NT2/D1 (cell line): ENCODE data around the gene SOAT1.
"Not testable (repeated sequence)": the region's sequence is repeated elsewhere in the genome, so short reads cannot be mapped to it uniquely, and the experiment has no call there.

ENCODE experiments used
- DNase-seq: peaks from one replicate; pipeline ENCODE4 v3.0.0-alpha.2; 2011; ENCODE audit warnings: low read depth, low spot score
- H3K27me3 ChIP-seq: 2 replicates; pipeline ENCODE4 v1.6.0; 2011; ENCODE audit warnings: mild to moderate bottlenecking; ENCODE audit not compliant: insufficient read length, insufficient read depth
- H3K36me3 ChIP-seq: 2 replicates; pipeline ENCODE4 v1.6.1; 2011; ENCODE audit warnings: mild to moderate bottlenecking, low read length, mixed read lengths; ENCODE audit not compliant: insufficient read depth, insufficient read length
- H3K4me1 ChIP-seq: 2 replicates; pipeline ENCODE4 v1.5.1; 2011; ENCODE audit not compliant: insufficient read depth, insufficient read length
- H3K4me3 ChIP-seq: 2 replicates; pipeline ENCODE4 v1.5.1; 2011; ENCODE audit warnings: low read depth; ENCODE audit not compliant: insufficient read length
- H3K9ac ChIP-seq: 2 replicates; pipeline ENCODE4 v1.6.0; 2011; ENCODE audit warnings: low read depth; ENCODE audit not compliant: insufficient read length
- H3K9me3 ChIP-seq: 2 replicates; pipeline ENCODE4 v1.5.1; 2011; ENCODE audit warnings: mild to moderate bottlenecking, low read length; ENCODE audit not compliant: insufficient read depth
- SUZ12 ChIP-seq: IDR thresholded peaks from 2 replicates; pipeline ENCODE4 v1.6.1; 2011; ENCODE audit not compliant: insufficient read length, insufficient read depth; ENCODE audit errors: extremely low read depth
- YY1 ChIP-seq: IDR thresholded peaks from 2 replicates; pipeline ENCODE4 v1.6.1; 2011; ENCODE audit not compliant: insufficient read length, insufficient read depth
- ZNF274 ChIP-seq: IDR thresholded peaks from 2 replicates; pipeline ENCODE4 v1.6.1; 2011; ENCODE audit warnings: mild to moderate bottlenecking, low read depth, low read length

SOAT1 gene

DNA sequence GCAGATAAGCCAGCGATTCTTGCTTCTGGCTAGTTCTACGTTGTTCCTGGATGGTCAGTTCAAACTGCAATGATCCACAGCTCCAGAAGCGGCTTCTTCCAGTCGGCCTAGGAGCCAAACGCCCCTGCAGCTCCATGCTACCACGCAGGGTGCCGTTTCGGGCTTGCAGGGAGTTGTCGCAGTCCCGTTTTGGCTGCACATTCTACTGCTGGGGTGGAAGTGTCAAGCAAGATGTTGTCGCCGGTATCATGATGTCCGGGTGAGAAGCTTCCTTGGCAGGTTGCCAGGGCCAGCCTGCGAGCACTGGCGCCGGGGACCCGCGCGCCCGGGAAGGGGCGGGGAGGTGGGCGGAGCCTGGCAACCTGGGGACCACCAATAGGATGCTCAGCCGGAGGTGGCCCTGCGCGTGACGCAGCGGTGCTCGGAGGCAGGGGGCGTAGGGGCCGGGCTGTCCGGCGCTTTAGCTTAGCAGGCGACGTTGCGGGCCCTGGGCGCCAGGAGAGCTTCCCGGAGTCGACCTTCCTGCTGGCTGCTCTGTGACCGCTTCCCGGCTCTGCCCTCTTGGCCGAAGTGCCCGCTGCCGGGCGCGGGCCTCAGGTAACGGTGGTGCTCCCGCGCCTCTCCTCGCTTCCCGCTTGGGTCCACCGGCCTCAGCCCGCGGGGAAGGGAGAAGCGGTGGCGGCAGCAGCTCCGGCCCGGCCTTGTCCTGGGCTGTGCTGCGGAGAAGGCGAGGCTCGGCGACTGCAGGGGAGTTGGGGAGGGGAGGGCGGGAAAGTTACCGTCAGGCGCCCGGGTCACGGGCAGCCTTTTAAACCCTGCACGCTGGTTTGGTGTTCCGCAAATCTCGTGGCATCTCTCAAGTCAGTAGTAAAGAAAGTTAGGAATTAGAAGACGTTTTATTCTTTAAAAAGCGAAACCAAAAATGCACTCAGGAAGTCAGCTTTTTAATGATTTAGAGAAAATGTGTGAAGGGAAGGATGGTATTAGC lies at the start of gene SOAT1:
Gene SOAT1, plus strand, starts transcription at position 458 of the 988 bp plus-strand sequence. CDS start 8,888 bp downstream, outside the sequence.
- H3K4me1 ChIP-seq = peaks cover 8% of the 10 kb centered on the region
- H3K27me3 ChIP-seq = peaks cover 26% of the 10 kb centered on the region
- peaks cover 3% of the 10 kb centered on the region for H3K36me3 ChIP-seq
- TF ChIP-seq ZNF274 = no peak
- no peak for TF ChIP-seq YY1
- no peak for TF ChIP-seq SUZ12
- H3K9me3 ChIP-seq = no peaks in the 10 kb centered on the region
- peak within 1 kb of the TSS; percentile 87 for H3K4me3 ChIP-seq
- peak within 1 kb of the TSS; percentile 97 for H3K9ac ChIP-seq
- peak; percentile 96 for DNase-seq

DNA sequence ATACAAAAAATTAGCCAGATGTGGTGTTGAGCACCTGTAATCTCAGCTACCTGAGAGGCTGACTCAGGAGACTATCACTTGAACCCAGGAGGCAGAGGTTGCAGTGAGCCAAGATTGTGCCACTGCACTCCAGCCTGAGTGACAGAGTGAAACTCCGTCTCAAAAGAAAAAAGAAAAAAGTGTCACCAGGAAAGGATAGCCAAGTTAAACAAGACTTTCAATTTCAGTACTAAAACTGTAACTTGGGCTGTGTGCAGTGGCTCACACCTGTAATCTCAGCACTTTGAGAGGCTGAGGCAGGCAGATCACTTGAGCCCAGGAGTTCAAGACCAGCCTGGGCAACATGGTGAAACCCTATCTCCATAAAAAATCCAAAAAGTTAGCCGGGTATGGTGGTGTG lies 48.2 kb upstream of the SOAT1 start:
- not testable (repeated sequence) for H3K9ac ChIP-seq, H3K4me3 ChIP-seq, H3K4me1 ChIP-seq, H3K9me3 ChIP-seq, H3K36me3 ChIP-seq, DNase-seq, H3K27me3 ChIP-seq

- H3K36me3 ChIP-seq = no peaks in the 10 kb centered on the region
- H3K4me3 ChIP-seq = no peak overlapping the region
- no peak for DNase-seq
- no peaks in the 10 kb centered on the region for H3K4me1 ChIP-seq
- TF ChIP-seq YY1 (no peak), SUZ12 (no peak), ZNF274 (no peak)
- no peak overlapping the region for H3K9ac ChIP-seq
- no peaks in the 10 kb centered on the region for H3K9me3 ChIP-seq
- no peaks in the 10 kb centered on the region for H3K27me3 ChIP-seq
Observed at GRCh38 chr1:179247923-179248322, 45.7 kb upstream of the SOAT1 start.

GRCh38 chr1:179251675-179252074 lies 41.9 kb upstream of the SOAT1 start:
- no peak overlapping the region for H3K4me3 ChIP-seq
- H3K27me3 ChIP-seq = no peaks in the 10 kb centered on the region
- TF ChIP-seq YY1 = no peak
- no peak for TF ChIP-seq SUZ12
- no peak overlapping the region for H3K9ac ChIP-seq
- no peaks in the 10 kb centered on the region for H3K4me1 ChIP-seq
- peak; percentile 25 for DNase-seq
- no peaks in the 10 kb centered on the region for H3K36me3 ChIP-seq
- no peaks in the 10 kb centered on the region for H3K9me3 ChIP-seq

- TF ChIP-seq YY1 (no peak), SUZ12 (no peak), ZNF274 (no peak)
- no peak for DNase-seq
- Histone ChIP-seq H3K9me3 (no peaks in the 10 kb centered on the region), H3K4me3 (no peak overlapping the region), H3K36me3 (no peaks in the 10 kb centered on the region), H3K4me1 (no peaks in the 10 kb centered on the region), H3K9ac (no peak overlapping the region), H3K27me3 (no peaks in the 10 kb centered on the region)
Observed at GRCh38 chr1:179252606-179253005, 41.0 kb upstream of the SOAT1 start.

- no peaks in the 10 kb centered on the region for H3K27me3 ChIP-seq
- no peak overlapping the region for H3K4me3 ChIP-seq
- no peak for DNase-seq
- H3K9ac ChIP-seq = no peak overlapping the region
- H3K9me3 ChIP-seq = no peaks in the 10 kb centered on the region
- TF ChIP-seq SUZ12 = no peak
- no peak for TF ChIP-seq YY1
- no peak for TF ChIP-seq ZNF274
- H3K4me1 ChIP-seq = no peaks in the 10 kb centered on the region
- H3K36me3 ChIP-seq = no peaks in the 10 kb centered on the region
Observed at GRCh38 chr1:179253286-179253972, 40.2 kb upstream of the SOAT1 start.

DNA sequence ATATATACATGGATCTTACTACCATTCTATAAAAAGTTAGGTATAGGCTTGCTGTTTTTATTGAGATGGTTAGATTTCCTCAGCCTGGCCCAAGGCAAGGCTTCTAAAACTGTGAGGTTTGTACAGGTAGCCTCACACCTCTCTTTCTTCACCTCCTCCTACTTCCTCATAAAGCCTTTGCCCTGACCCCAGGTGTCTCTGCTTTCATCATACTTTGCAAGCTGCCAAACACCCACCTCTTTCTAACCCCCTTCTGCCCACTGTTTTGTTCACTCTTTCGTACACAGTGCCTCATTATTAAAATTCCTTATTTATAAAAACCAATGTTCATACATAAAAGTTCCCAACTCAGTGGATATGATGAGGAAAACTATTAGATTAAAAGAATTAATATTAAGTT lies 31.4 kb upstream of the SOAT1 start:
- no peak overlapping the region for H3K9ac ChIP-seq
- TF ChIP-seq ZNF274 = no peak
- no peak for TF ChIP-seq YY1
- TF ChIP-seq SUZ12 = no peak
- no peaks in the 10 kb centered on the region for H3K36me3 ChIP-seq
- H3K4me3 ChIP-seq = no peak overlapping the region
- H3K27me3 ChIP-seq = no peaks in the 10 kb centered on the region
- DNase-seq = no peak
- H3K4me1 ChIP-seq = no peaks in the 10 kb centered on the region
- H3K9me3 ChIP-seq = no peaks in the 10 kb centered on the region
